Measurements from ENCODE around the gene SLC15A5. TPM values are rescaled to one million over a fixed set of nuclear protein-coding genes. Genes with fewer than 3 reads are reported as not detected.

SLC15A5 gene
- total and polyA plus RNA-seq, 2 of the 4 experiments (the other 2 are of a cell fraction) = not detected

DNA sequence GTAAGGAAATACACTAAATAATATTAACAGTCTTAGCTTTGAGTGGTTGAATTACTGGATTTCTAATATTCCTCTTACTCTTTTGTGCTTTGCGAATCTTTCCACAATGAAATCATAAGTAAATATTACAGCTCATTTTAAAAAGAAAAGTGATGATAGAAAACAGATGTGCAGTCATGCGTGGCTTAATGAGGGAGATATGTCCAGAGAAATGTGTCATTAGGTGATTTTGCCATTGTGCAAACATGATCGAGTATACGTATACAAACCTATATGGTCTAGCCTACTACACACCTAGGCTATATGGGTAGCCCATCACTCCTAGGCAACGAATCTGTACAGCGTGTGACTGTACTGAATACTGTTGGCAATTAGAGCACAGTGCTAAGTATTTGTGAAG, 59.3 kb downstream of the SLC15A5 start:
- Histone ChIP-seq H2BK20ac (ENCODE audit: low read depth, low read length) (no peak overlapping the region), H4K91ac (ENCODE audit: insufficient read depth, low read depth, low read length) (no peak overlapping the region), H4K8ac (ENCODE audit: low read depth in 2 of 2, low read length in 2 of 2) (no peak overlapping the region), H3K27ac (ENCODE audit: insufficient read depth, low read length) (no peak overlapping the region), H3K4me1 (ENCODE audit: control insufficient read depth, insufficient read depth, low read length) (no peaks in the 10 kb centered on the region), H3K23ac (ENCODE audit: low read depth, low read length) (no peak overlapping the region), H2BK5ac (ENCODE audit: low read depth, low read length, poor library complexity, severe bottlenecking) (no peak overlapping the region), H3K18ac (ENCODE audit: low read depth, low read length) (no peak overlapping the region), H3K9me1 (ENCODE audit: insufficient read depth, low read length) (no peaks in the 10 kb centered on the region), H3K9me3 (ENCODE audit: control insufficient read depth, insufficient read depth, low read length) (no peaks in the 10 kb centered on the region), H3K36me3 (ENCODE audit: control insufficient read depth, insufficient read depth, low read length) (no peaks in the 10 kb centered on the region), H3K79me1 (ENCODE audit: low read depth in 1 of 2, low read length in 2 of 2) (no peaks in the 10 kb centered on the region), H3K4me3 (ENCODE audit: insufficient read depth, low read depth, low read length) (no peak overlapping the region), H2AK9ac (replicated peaks; ENCODE audit: low read depth, low read length, poor library complexity) (no peak overlapping the region), H3K9ac (ENCODE audit: low read depth, low read length) (no peak overlapping the region), H2BK15ac (ENCODE audit: low read depth, low read length) (no peak overlapping the region), H2BK120ac (ENCODE audit: low read depth, low read length) (no peak overlapping the region), H3K14ac (replicated peaks; ENCODE audit: low read depth, low read length) (no peak overlapping the region), H3K4ac (ENCODE audit: low read depth, low read length) (no peak overlapping the region), H2AK5ac (ENCODE audit: low read depth, low read length) (no peak overlapping the region), H4K20me1 (ENCODE audit: insufficient read depth, low read length) (no peaks in the 10 kb centered on the region), H3K4me2 (ENCODE audit: low read depth, low read length) (no peak overlapping the region), H2AFZ (replicated peaks; ENCODE audit: low read length, poor library complexity) (no peak overlapping the region), H3K56ac (ENCODE audit: extremely low read depth, insufficient read depth, low read length) (no peak overlapping the region), H3K27me3 (ENCODE audit: control insufficient read depth, insufficient read depth, low read length) (no peaks in the 10 kb centered on the region), H4K5ac (ENCODE audit: low read depth, low read length) (no peak overlapping the region)
- intact Hi-C loops (cut with micrococcal nuclease) (no loop called here), in situ Hi-C loops (cut with MboI; ENCODE audit: low sequenced_read_pairs) (no loop called here), dilution Hi-C loops (cut with HindIII; ENCODE audit: low sequenced_read_pairs, unreplicated experiment) (no loop called here)
- TF ChIP-seq MAZ (IDR thresholded peaks at IDR 0.05; ENCODE audit: borderline replicate concordance, low read depth, low read length) = no peak
- TF ChIP-seq FOS (IDR thresholded peaks at IDR 0.05; ENCODE audit: low read depth, low read length) = no peak
- no peak for TF ChIP-seq CHD1 (IDR thresholded peaks at IDR 0.05; ENCODE audit: low read depth, low read length)
- TF ChIP-seq, protein P1, sequence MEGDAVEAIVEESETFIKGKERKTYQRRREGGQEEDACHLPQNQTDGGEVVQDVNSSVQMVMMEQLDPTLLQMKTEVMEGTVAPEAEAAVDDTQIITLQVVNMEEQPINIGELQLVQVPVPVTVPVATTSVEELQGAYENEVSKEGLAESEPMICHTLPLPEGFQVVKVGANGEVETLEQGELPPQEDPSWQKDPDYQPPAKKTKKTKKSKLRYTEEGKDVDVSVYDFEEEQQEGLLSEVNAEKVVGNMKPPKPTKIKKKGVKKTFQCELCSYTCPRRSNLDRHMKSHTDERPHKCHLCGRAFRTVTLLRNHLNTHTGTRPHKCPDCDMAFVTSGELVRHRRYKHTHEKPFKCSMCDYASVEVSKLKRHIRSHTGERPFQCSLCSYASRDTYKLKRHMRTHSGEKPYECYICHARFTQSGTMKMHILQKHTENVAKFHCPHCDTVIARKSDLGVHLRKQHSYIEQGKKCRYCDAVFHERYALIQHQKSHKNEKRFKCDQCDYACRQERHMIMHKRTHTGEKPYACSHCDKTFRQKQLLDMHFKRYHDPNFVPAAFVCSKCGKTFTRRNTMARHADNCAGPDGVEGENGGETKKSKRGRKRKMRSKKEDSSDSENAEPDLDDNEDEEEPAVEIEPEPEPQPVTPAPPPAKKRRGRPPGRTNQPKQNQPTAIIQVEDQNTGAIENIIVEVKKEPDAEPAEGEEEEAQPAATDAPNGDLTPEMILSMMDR (conservative IDR thresholded peaks at IDR 0.05; ENCODE audit: low read depth, low read length) = no peak
- no peak for TF ChIP-seq RCOR1 (IDR thresholded peaks at IDR 0.05; ENCODE audit: insufficient replicate concordance, low read length)
- TF ChIP-seq NFE2L2 (IDR thresholded peaks at IDR 0.05; ENCODE audit: low read depth, low read length) = no peak
- no peak for TF ChIP-seq MAFK (IDR thresholded peaks at IDR 0.05; ENCODE audit: low read depth, low read length)
- TF ChIP-seq CEBPB (IDR thresholded peaks at IDR 0.05; ENCODE audit: low read depth, low read length) = no peak
- no peak for TF ChIP-seq MXI1 (IDR thresholded peaks at IDR 0.05; ENCODE audit: borderline replicate concordance, low read depth, low read length)
- no peak for TF ChIP-seq SMC3 (IDR thresholded peaks at IDR 0.05; ENCODE audit: low read depth, low read length)
- TF ChIP-seq, protein P2, sequence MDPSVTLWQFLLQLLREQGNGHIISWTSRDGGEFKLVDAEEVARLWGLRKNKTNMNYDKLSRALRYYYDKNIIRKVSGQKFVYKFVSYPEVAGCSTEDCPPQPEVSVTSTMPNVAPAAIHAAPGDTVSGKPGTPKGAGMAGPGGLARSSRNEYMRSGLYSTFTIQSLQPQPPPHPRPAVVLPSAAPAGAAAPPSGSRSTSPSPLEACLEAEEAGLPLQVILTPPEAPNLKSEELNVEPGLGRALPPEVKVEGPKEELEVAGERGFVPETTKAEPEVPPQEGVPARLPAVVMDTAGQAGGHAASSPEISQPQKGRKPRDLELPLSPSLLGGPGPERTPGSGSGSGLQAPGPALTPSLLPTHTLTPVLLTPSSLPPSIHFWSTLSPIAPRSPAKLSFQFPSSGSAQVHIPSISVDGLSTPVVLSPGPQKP (IDR thresholded peaks at IDR 0.05; ENCODE audit: borderline replicate concordance, low read depth, low read length) = no peak
- no peak for TF ChIP-seq RAD21 (IDR thresholded peaks at IDR 0.05; ENCODE audit: low read length)
- TF ChIP-seq POLR2A (IDR thresholded peaks at IDR 0.05; ENCODE audit: low read depth, low read length) = no peak
- TF ChIP-seq, protein P3, sequence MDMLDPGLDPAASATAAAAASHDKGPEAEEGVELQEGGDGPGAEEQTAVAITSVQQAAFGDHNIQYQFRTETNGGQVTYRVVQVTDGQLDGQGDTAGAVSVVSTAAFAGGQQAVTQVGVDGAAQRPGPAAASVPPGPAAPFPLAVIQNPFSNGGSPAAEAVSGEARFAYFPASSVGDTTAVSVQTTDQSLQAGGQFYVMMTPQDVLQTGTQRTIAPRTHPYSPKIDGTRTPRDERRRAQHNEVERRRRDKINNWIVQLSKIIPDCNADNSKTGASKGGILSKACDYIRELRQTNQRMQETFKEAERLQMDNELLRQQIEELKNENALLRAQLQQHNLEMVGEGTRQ (IDR thresholded peaks at IDR 0.05; ENCODE audit: low read depth, low read length) = no peak
- TF ChIP-seq RFX5 (IDR thresholded peaks at IDR 0.05; ENCODE audit: low read depth, low read length) = no peak
- TF ChIP-seq BHLHE40 (IDR thresholded peaks at IDR 0.05; ENCODE audit: low read depth, low read length) = no peak
- ChIA-PET CTCF (no interaction called here), POLR2A (ENCODE audit: unreplicated experiment) (no interaction called here)
- DNase-seq = no peak
- WGBS, 2 experiments (ENCODE audit: extremely low coverage in 2 of 2, insufficient read length in 1 of 2) = no CpG with 5 or more reads among the region's 6 CpGs
- BruUV-seq (replicated peaks) = no TSS peak
- ATAC-seq (ENCODE audit: low read depth) = no peak

Measured in IMR-90 (cell line).